ENCODE results near the gene MS4A10.

GRCh38 chr11:60818057-60818456, 32.9 kb downstream of the MS4A10 start:
- TF ChIP-seq EP300 (IDR thresholded peaks at IDR 0.05; ENCODE audit: borderline replicate concordance in 1 of 2, control insufficient read depth in 1 of 2, low read depth in 2 of 2, low read length in 2 of 2) = no peak
- no peak for TF ChIP-seq POLR2AphosphoS5 (IDR thresholded peaks at IDR 0.05; ENCODE audit: low read length)
- no peak for TF ChIP-seq TCF3 (IDR thresholded peaks at IDR 0.05; ENCODE audit: borderline replicate concordance, insufficient read depth, low read depth, low read length)
- no peak for TF ChIP-seq REST (IDR thresholded peaks at IDR 0.05; ENCODE audit: low read depth, low read length)
- TF ChIP-seq E2F4 (IDR thresholded peaks at IDR 0.05; ENCODE audit: low read depth, low read length) = no peak
